ENCODE data around the gene TFDP1. TPM values are rescaled to one million over a fixed set of nuclear protein-coding genes. Genes with fewer than 3 reads are reported as not detected.

The TFDP1 gene
- polyA plus RNA-seq, 3 donors from 2014 or later: 25.2 to 39.3 (median 33.7) TPM

DNA sequence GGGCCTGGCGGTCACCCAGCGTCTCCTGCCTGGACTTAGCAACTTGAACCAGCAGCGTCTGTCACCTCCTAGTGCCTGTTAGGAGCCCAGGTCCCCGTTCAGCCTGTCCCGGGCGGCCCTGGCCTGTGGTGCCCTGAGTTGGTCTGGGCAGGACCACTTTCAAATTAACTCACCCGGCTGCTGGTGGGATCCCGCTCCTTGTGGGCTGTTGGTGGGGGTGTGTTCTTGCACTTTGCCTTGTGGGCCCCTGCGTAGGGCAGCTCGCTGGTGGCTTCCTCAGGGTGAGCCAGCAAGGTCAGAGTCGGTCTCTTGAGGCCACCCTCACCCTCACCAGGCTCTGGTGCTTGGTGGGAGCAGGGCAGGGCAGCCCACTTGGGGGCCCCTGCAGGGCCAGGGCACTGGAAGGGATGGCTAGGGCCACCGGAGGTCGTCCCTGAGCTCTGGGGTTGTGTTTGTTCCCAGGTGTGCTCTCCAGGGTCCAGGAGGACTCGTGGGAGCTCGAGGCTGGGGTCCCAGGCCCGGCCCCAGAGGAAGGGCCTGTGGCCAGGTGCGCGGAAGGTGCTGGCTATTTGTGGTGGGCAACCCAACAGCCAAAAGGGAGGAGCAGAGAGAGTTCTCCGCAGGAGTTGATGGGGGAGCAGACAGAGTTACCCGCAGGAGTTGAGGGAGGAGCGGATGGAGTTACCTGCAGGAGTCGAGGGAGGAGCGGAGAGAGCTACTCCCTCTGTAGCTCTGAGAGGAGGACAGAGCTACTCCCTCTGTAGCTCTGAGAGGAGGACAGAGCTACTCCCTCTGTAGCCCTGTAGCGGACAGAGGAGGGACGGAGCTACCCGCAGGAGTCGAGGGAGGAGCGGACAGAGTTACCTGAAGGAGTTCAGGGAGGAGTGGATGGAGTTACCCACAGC, 16.9 kb downstream of the TFDP1 start:
- Mint-ChIP-seq H3K27me3 (ENCODE audit: low read depth in 3 of 3) (peaks cover 0 to 1% (median 0%) of the 10 kb centered on the region in 3 donors), H3K4me1 (peaks cover 23 to 30% of the 10 kb centered on the region in 2 donors), H3K36me3 (peaks cover 5 to 9% (median 9%) of the 10 kb centered on the region in 3 donors), H3K4me3 (no peak overlapping the region), H3K9me3 (no peaks in the 10 kb centered on the region), H3K27ac (no peak overlapping the region)
- DNase-seq: no peak

DNA sequence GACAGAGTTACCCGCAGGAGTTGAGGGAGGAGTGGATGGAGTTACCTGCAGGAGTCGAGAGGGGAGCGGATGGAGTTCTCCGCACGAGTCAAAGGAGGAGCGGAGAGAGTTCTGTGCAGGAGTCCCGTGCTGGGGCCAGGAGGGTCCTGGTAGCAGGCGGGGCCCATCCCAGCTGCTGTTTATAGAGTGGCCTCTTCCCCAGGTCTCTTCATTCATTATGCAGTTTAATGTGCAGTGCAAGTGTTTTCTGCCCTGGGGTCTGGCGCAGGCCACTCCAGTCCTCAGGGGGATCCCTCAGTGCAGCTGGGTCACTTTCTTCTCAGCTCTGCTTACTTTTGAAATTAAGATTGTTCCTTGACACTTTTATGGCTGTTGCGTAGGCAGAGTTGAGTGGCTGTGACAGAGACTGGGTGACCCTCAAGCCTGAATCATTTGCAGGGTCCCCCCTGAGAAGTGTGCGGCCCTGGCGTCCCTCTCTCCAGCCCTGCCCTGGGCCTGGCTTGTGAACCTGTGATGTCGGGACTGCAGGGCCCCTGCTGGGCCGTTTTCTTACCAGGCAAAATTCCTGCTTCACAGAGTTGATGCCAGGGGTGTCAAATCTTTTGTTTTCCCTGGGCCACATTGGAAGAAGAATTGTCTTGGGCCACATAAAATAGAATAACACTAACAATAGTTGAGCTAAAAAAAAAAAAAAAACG, 17.9 kb downstream of the TFDP1 start:
- no peaks in the 10 kb centered on the region for H3K9me3 Mint-ChIP-seq
- H3K27me3 Mint-ChIP-seq (ENCODE audit: low read depth in 3 of 3): peaks cover 0 to 7% (median 3%) of the 10 kb centered on the region in 3 donors
- DNase-seq: no peak
- H3K36me3 Mint-ChIP-seq: peaks cover 5 to 9% (median 9%) of the 10 kb centered on the region in 3 donors
- no peak overlapping the region for H3K4me3 Mint-ChIP-seq
- H3K27ac Mint-ChIP-seq: peak overlapping the region in 2 of 6 donors; percentile 50 to 68
- H3K4me1 Mint-ChIP-seq: peaks cover 33 to 40% of the 10 kb centered on the region in 2 donors

DNA sequence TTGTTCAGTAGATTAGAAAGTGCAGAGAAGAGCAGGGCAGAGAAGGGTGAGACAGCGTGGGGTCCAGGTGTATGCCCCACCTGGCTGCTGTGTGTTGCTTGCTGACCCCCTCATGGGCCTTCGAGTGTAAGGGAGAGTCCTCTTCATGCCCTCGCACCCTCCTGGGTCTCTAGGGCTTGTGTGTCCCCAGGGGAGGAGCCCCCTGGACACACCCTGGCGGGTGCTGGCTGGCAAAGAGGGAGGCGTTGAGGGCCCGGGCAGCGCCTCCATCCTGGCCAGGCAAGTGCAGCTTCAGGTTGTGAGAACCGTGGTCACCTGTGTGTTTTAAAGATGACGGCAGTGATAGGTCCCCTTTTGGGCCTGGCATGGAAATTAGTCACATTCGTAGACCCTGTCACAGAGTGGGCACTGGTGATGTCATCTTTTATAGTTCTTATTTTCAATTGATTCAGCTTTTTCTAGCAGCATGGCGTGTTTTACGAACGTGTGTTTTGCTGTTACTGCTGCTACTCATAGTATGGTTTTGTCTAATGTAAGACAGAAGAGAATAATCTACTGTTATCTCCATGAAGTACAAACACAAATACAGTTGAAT, 18.7 kb downstream of the TFDP1 start:
- Mint-ChIP-seq H3K4me1 (peaks cover 40 to 48% of the 10 kb centered on the region in 2 donors), H3K27ac (peak overlapping the region in 3 of 6 donors; percentile 24 to 68 (median 50)), H3K4me3 (no peak overlapping the region), H3K9me3 (no peaks in the 10 kb centered on the region), H3K27me3 (ENCODE audit: low read depth in 3 of 3) (peaks cover 0 to 13% (median 5%) of the 10 kb centered on the region in 3 donors), H3K36me3 (peaks cover 5 to 9% (median 9%) of the 10 kb centered on the region in 3 donors)
- no peak for DNase-seq

DNA sequence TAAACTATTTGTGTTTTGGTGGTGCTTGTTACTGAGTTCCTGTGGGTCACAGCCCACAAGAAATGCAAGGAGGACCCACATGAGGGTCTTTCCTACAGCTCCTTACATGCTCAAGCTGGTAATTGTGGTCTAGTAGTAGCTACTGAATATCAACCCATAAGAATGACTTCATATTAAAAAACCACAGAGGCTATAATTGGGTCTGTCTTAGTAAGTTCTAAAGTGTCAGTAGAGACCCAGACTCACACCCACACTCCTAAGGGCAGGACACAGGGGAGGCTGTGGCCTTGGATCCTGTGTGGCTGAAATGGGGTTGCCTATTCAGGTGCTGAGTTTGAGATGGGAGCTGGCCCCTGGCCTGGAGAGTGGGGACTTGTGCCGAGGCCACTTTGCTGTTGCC, 19.6 kb downstream of the TFDP1 start:
- H3K36me3 Mint-ChIP-seq: peaks cover 0 to 9% (median 5%) of the 10 kb centered on the region in 3 donors
- peaks cover 0 to 13% (median 5%) of the 10 kb centered on the region in 3 donors for H3K27me3 Mint-ChIP-seq (ENCODE audit: low read depth in 3 of 3)
- no peak overlapping the region for H3K4me3 Mint-ChIP-seq
- no peaks in the 10 kb centered on the region for H3K9me3 Mint-ChIP-seq
- DNase-seq: no peak
- peak overlapping the region in 2 of 6 donors; percentile 97 to 98 for H3K27ac Mint-ChIP-seq
- peaks cover 40 to 45% of the 10 kb centered on the region in 2 donors for H3K4me1 Mint-ChIP-seq

DNA sequence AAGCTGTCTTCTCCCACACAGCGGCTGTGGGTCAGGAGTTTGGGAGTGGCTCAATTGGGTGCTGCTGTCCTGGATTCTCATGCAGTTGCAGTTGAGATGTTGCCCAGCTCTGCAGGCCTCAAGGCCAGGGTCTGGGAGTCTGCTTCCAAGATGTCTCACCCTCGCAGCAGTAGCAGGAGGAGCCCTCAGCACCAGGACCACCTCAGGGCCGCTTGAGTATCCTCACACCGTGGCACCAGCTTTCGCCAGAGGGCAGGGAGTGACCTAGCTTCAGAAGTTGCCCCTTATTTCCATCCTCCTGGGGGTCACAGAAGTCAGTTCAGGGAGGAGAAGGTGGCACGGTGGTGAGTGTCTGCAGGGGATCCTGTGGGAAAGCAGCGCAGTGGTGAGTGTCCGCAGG, 20.9 kb downstream of the TFDP1 start:
- H3K36me3 Mint-ChIP-seq: no peaks in the 10 kb centered on the region
- H3K4me3 Mint-ChIP-seq: peak overlapping the region in 2 of 5 donors; percentile 21
- peaks cover 0 to 15% (median 6%) of the 10 kb centered on the region in 3 donors for H3K27me3 Mint-ChIP-seq (ENCODE audit: low read depth in 3 of 3)
- peaks cover 0 to 2% (median 0%) of the 10 kb centered on the region in 6 donors for H3K9me3 Mint-ChIP-seq
- DNase-seq: no peak
- peaks cover 43 to 45% of the 10 kb centered on the region in 2 donors for H3K4me1 Mint-ChIP-seq
- peak overlapping the region; percentile 29 to 98 (median 86) for H3K27ac Mint-ChIP-seq

DNA sequence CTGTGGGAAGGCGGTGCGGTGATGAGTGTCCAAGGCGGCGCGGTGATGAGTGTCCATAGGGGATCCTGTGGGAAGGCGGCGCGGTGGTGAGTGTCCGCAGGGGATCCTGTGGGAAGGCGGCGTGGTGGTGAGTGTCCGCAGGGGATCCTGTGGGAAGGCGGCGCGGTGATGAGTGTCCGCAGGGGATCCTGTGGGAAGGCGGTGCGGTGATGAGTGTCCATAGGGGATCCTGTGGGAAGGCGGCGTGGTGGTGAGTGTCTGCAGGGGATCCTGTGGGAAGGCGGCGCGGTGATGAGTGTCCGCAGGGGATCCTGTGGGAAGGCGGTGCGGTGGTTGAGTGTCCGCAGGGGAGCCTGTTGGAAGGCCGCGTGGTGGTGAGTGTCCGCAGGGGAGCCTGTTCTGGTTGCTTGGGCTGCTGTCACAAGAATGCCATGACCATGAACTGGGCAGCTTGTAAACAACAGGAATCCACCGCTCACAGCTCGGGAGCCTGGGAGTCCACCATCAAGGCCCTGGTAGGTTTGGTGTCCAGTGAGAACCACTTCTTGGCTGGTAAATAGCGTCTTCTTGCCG, 21.4 kb downstream of the TFDP1 start:
- H3K9me3 Mint-ChIP-seq: peaks cover 0 to 2% (median 0%) of the 10 kb centered on the region in 6 donors
- peaks cover 0 to 16% (median 7%) of the 10 kb centered on the region in 3 donors for H3K27me3 Mint-ChIP-seq (ENCODE audit: low read depth in 3 of 3)
- no peaks in the 10 kb centered on the region for H3K36me3 Mint-ChIP-seq
- DNase-seq: no peak
- H3K4me3 Mint-ChIP-seq: peak overlapping the region in 2 of 5 donors; percentile 21
- peak overlapping the region; percentile 86 to 98 (median 97) for H3K27ac Mint-ChIP-seq
- H3K4me1 Mint-ChIP-seq: peaks cover 43 to 45% of the 10 kb centered on the region in 2 donors

DNA sequence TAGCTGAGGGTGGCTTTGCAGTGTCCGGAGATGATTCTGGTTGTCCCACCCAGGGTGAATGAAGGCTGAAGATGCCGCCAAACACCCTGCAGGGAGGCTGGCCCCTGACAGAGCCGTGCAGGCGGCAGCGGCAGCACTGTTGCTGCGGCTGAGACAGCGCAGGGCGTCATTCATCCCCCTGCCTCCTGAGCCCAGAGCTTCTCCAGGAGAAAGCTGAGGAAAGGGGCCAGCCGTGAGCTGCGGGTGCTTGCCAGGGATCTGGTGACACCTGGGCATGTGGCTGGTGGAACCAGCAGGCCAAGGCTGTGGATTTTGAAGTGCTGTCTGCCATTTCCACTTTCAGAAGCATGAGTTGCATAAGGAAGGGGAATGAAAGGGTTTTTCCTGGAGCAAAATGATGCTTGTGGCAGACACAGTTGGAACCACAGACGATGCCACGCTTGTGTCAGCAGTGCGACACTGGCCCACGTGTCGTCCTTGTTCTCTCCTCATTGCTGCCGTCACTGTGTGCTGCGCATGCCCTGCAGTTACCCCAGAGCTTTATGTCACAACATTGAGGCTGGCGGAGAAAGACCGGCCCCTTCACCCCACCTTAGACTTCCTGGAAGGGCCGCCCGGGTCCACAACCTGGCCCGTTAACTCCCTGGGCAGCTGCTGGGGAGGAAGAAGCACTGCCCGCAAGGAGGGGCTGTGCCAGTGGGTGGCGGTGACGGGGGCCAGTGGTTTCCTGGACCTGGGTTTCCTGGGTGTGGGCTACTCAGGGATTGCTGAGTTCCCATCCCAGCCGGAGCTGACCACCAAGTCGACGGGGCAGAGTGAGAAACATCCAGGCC, 22.7 kb downstream of the TFDP1 start:
- peaks cover 43 to 45% of the 10 kb centered on the region in 2 donors for H3K4me1 Mint-ChIP-seq
- peak overlapping the region; percentile 56 to 79 (median 61) for H3K4me3 Mint-ChIP-seq
- DNase-seq: peak; percentile 80 to 87 (median 82)
- H3K36me3 Mint-ChIP-seq: peaks cover 0 to 4% (median 0%) of the 10 kb centered on the region in 3 donors
- H3K27ac Mint-ChIP-seq: peak overlapping the region; percentile 95 to 98 (median 97)
- H3K27me3 Mint-ChIP-seq (ENCODE audit: low read depth in 3 of 3): peaks cover 0 to 16% (median 7%) of the 10 kb centered on the region in 3 donors
- H3K9me3 Mint-ChIP-seq: peaks cover 0 to 2% (median 0%) of the 10 kb centered on the region in 6 donors

DNA sequence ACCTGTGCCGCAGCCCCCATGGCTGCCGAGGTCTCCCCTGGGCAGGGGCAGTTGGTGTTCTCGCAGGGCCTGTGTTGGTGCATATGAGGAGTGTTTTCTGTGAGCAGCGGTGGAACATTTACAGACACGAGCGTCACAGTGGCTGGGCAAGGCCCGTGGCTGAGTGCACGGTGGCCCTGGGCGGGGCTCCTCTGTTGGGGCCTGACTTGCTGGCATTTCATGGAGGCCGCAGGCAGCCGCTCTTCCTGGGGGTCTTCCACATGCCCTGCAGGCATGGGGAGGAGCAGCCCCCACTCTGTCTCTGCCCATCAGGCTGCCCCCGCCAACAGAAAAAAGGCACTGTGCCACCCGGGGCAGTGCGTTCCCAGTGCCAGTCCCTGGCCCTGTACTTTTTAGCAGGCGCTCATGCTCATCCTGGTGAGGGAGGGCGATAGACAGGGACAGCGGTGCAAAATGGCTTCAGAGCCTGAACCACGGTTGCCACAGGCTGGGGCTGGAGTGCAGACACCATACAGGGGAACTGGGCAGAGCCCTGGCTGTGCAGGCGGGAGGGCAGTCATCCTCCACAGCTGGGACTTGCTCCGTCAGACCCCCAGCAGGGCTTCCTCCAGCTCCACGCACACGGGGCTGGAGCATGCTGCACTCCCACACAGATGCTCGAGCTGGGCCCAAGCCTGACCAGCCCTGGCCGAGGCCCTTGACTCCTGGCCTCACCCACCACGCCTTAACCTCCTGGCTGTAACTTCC, 23.5 kb downstream of the TFDP1 start:
- peaks cover 0 to 2% (median 0%) of the 10 kb centered on the region in 6 donors for H3K9me3 Mint-ChIP-seq
- H3K36me3 Mint-ChIP-seq: peaks cover 0 to 4% (median 0%) of the 10 kb centered on the region in 3 donors
- DNase-seq: no peak

DNA sequence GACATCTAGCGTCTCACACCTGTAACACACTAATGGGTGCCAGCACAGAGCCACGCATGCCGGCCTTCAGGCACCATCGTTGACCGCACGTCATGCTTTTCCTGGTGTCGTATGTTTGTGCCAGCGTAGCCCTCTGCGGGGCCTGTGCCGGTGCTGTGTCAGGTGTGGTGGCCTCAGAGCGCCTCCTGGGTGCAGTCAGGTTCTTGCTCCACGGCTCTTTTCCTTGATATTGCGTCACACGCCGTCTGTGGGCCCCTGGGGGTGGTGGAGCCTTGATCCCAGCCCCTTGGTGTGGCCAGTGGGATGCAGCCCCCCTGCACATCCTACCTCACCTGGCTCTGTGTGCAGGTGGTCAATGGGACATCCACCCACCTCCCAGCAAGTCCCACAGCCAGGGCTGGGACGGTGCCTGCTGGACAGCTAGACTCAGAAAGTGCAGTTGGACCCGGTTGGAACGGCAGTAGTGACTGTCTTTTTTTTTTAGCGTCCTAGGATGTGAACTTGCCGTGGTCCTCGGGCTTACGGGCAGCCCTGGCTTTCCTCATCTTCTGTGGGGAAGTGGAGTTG, 24.5 kb downstream of the TFDP1 start:
- Mint-ChIP-seq H3K4me3 (no peak overlapping the region), H3K9me3 (peaks cover 0 to 2% (median 0%) of the 10 kb centered on the region in 6 donors), H3K4me1 (peaks cover 40% of the 10 kb centered on the region in 2 donors), H3K27ac (peak overlapping the region; percentile 83 to 98 (median 97)), H3K27me3 (ENCODE audit: low read depth in 3 of 3) (peaks cover 0 to 16% (median 7%) of the 10 kb centered on the region in 3 donors), H3K36me3 (peaks cover 0 to 4% (median 0%) of the 10 kb centered on the region in 3 donors)
- no peak for DNase-seq

More for the DNA sequence above, 23.5 kb downstream of the TFDP1 start:
- Mint-ChIP-seq H3K4me1 (peaks cover 40 to 41% of the 10 kb centered on the region in 2 donors), H3K4me3 (peak overlapping the region; percentile 56 to 79 (median 61)), H3K27me3 (ENCODE audit: low read depth in 3 of 3) (peaks cover 0 to 16% (median 7%) of the 10 kb centered on the region in 3 donors), H3K27ac (peak overlapping the region; percentile 95 to 98 (median 97))

DNA sequence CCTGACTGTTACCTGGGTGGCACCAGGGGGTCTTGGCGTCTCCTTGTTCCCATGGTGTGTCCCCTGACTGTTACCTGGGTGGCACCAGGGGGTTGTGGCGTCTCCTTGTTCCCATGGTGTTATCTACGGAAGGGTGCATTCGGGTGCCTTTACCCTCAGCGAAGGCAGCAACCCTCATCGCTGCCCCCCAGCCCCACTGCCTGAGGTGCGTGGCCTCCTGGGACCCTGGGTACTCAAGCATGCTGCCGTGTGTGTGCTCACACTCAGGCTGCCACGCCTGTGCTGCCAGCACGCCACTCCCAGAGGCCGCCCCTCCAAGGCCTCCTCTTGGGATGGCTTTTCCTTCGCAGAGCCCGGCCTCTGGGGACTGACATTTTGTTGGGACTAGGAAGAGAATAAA, 25.1 kb downstream of the TFDP1 start:
- Mint-ChIP-seq H3K4me1 (peaks cover 39 to 40% of the 10 kb centered on the region in 2 donors), H3K27ac (peak overlapping the region in 5 of 6 donors; percentile 58 to 98 (median 97)), H3K36me3 (peaks cover 0 to 4% (median 0%) of the 10 kb centered on the region in 3 donors), H3K9me3 (peaks cover 0 to 2% (median 0%) of the 10 kb centered on the region in 6 donors), H3K27me3 (ENCODE audit: low read depth in 3 of 3) (peaks cover 0 to 14% (median 7%) of the 10 kb centered on the region in 3 donors), H3K4me3 (no peak overlapping the region)
- no peak for DNase-seq

DNA sequence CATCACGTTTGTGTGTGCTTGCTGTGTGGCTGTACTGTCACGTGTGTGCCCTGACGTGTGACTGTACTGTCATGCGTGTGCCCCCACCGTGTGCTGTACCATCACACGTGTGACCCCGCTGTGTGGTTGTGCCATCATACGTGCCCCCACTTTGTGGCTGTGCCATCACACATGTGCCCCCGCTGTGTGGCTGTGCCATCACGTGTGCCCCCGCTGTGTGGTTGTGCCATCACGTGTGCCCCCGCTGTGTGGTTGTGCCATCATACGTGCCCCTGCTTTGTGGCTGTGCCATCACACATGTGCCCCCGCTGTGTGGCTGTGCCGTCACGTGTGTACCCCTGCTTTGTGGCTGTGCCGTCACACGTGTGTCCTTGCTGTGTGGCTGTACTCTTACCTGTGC, 25.7 kb downstream of the TFDP1 start:
- Mint-ChIP-seq H3K27ac (peak overlapping the region; percentile 58 to 98 (median 78)), H3K4me3 (no peak overlapping the region), H3K9me3 (peaks cover 0 to 2% (median 0%) of the 10 kb centered on the region in 6 donors), H3K36me3 (peaks cover 0 to 4% (median 0%) of the 10 kb centered on the region in 3 donors), H3K4me1 (peaks cover 33% of the 10 kb centered on the region in 2 donors), H3K27me3 (ENCODE audit: low read depth in 3 of 3) (peaks cover 0 to 15% (median 7%) of the 10 kb centered on the region in 3 donors)
- DNase-seq: no peak
